HG02938 (cell line): ENCODE measurements around the gene CCT6B.
"Not testable (repeated sequence)": the region's sequence is repeated elsewhere in the genome, so short reads cannot be mapped to it uniquely, and the experiment has no call there.

ENCODE experiments used
- ATAC-seq: cut with Tn5 transposase; IDR thresholded peaks from one replicate; pipeline ENCODE4 v1.9.1; 2021; ENCODE audit warnings: mild to moderate bottlenecking, moderate library complexity; ENCODE audit not compliant: unreplicated experiment

Gene CCT6B

GRCh38 chr17:34961093-34961911 is at the start of gene CCT6B, which contains the start of gene ZNF830:
Gene CCT6B, minus strand, starts transcription at chr17:34961460. Its CDS starts 67 bp downstream, at chr17:34961393.
Gene ZNF830, plus strand, starts transcription at chr17:34961540. Its CDS starts 27 bp downstream, at chr17:34961567.
- peak; percentile 78 for ATAC-seq

- no peak for ATAC-seq
These were observed 48.8 kb upstream of the CCT6B start for GRCh38 chr17:35010093-35010492.

- ATAC-seq = no peak
These were observed 45.7 kb upstream of the CCT6B start for GRCh38 chr17:35006961-35007360.

- ATAC-seq = no peak
These were observed 45.1 kb upstream of the CCT6B start for GRCh38 chr17:35006345-35006744.

- ATAC-seq = no peak
These were observed 42.5 kb upstream of the CCT6B start for GRCh38 chr17:35003778-35004177.

GRCh38 chr17:35002876-35003551 is 41.8 kb upstream of the CCT6B start:
- ATAC-seq = no peak

- ATAC-seq = no peak
These were observed 40.3 kb upstream of the CCT6B start for GRCh38 chr17:35001549-35001948.

GRCh38 chr17:35000965-35001364 is 39.7 kb upstream of the CCT6B start:
- ATAC-seq = not testable (repeated sequence)

GRCh38 chr17:34999456-34999855 is 38.2 kb upstream of the CCT6B start:
- ATAC-seq = no peak

- no peak for ATAC-seq
These were observed 36.9 kb upstream of the CCT6B start for GRCh38 chr17:34998205-34998604.

- ATAC-seq = no peak
These were observed 36.1 kb upstream of the CCT6B start for GRCh38 chr17:34997355-34997862.

- no peak for ATAC-seq
These were observed 35.4 kb upstream of the CCT6B start for GRCh38 chr17:34996422-34997285.

GRCh38 chr17:34993031-34993430 is 31.8 kb upstream of the CCT6B start:
- no peak for ATAC-seq

- no peak for ATAC-seq
These were observed 30.3 kb upstream of the CCT6B start for GRCh38 chr17:34991606-34992005.

GRCh38 chr17:34990921-34991365 is 29.7 kb upstream of the CCT6B start:
- ATAC-seq = no peak

- no peak for ATAC-seq
These were observed 28.2 kb upstream of the CCT6B start for GRCh38 chr17:34989473-34989872.

- no peak for ATAC-seq
These were observed 27.4 kb upstream of the CCT6B start for GRCh38 chr17:34988644-34989043.

GRCh38 chr17:34987232-34987631 is 26.0 kb upstream of the CCT6B start:
- ATAC-seq = no peak

GRCh38 chr17:34981538-34982241 is 20.4 kb upstream of the CCT6B start:
- no peak for ATAC-seq
